TTC549 (cell line): ENCODE results near the gene TGFBI.
"Not testable (repeated sequence)": the region's sequence is repeated elsewhere in the genome, so short reads cannot be mapped to it uniquely, and the experiment has no call there.

Experiments
- FAIRE-seq: peaks from 2 replicates; lab custom pipeline; 2012; peaks lifted over from hg19 to GRCh38; lab: Jason Lieb, UNC

Gene TGFBI

DNA sequence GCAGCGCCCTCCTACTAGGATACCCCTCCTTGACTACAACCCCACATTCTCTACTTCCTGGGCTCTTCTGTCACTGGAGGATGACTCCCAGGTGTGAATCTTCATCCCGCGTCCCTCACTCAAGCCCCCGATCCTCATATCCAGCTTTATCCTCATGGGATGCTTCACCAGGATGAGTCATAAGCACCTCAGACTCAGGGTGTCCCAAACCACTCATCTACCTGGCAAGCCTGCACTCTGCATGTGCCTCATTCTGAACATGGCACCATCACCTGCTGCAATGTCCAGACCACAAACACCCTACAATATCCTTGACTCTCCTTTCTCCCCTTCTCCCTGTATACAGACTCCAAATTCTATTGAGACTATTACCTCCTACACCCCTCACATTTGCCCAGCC lies 1.5 kb upstream of the TGFBI start:
- FAIRE-seq = no peak

DNA sequence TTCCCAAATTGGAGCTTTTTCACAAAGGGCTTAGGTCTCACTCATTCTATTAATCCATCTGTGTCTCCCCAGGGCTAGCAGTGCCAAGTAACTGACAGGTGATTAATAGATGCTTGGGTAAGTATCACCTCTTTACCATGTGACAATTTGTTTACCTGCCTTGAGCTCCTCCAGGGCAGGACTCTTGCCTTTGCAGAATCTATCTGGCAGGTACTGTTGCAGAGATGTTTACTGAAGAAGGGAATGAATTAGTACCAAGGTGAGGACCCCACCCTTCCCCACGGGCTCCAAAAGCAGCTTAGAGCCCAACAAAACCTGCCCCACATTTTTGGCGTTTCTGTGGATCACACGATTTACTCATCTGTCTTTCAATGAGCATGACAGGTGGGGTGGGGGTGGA lies 698 bp upstream of the TGFBI start:
- no peak for FAIRE-seq

DNA sequence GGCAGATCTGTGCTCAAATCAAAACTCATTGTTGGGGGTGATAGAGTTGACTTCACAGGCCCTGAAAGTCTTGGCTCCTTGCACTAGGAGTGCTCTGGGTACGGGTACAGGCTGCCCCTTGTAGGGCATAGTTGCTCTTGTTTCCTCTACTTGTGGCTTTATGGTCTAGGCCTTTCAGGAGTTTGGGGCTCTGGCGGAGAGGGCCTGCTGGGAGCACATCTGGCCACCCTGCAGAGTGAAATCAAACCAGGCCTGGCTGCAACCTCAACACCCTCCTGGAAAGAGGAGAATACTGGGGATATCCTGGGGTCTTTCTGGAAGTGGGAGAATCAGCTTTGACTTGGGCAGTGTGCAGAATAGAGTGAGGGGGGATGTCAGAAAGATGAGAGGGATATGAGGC lies 1.5 kb downstream of the TGFBI start:
- no peak for FAIRE-seq

DNA sequence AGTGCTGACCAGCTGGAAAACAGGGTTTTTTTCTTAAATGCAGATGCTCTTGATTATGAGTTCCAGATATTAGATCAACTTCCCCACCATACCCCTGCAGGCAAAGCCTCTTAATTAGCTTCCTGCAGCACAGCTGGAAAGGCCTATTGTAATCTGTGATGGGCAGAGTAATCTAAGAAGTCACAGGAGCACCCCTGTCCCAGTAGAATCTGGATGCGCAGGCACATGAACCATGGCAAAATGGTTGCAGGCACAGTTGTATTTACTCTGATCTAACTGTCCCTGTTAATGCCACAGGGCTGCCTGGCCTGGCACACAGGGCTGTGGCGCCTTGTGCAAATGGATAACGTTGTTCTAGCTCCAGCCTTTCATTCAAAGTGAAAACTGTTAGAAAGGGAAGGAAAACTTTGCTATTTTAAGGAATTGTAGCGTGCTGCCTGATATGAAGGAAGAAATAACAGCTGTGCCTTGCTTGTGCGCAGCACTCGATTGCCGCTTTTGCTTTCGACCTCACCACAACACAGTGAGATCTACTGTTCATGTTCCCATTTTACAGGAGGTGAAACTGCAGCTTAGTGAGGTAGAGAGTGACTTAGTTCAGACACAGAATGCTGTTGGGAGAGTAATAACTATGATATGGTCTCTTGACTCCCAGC lies 2.3 kb downstream of the TGFBI start:
- FAIRE-seq = no peak

DNA sequence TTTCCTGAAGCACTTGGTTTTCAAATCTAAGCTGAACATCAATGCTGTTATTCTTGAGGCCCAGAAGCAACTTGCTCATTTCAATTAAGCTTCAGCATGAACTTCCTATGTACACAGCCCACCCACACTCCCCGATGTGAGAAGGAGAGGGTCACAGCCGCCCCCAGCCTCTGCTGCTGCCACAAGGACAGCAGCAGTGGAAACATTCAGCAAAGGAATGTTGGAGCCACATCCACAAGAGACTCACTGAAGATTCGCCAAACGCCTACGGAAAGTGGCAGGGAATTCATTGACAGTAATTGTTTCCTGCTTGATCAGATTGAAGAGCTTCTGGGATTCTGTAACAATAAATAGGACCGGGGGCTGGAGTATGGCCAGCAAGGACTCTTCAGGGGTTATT lies 2.9 kb downstream of the TGFBI start:
- no peak for FAIRE-seq

DNA sequence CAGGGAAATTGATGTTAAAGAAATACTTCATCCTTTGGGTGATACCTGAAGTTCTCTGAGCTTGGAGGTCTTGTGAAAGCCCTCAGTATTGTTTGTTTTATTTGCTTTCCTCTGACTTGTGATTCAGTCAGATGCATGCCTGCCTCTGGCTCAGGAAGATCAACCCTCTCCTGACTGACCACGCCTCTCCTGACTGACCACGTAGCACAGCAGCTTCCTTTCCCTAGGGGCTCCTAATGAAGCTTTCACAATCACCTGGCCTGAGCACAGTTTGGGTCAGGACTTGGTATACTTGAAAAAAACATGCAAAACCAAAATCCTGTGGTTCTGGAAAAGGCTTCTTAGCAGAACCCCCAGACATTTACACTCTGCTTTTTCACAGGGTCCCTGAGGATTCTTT lies 3.8 kb downstream of the TGFBI start:
- FAIRE-seq = no peak

DNA sequence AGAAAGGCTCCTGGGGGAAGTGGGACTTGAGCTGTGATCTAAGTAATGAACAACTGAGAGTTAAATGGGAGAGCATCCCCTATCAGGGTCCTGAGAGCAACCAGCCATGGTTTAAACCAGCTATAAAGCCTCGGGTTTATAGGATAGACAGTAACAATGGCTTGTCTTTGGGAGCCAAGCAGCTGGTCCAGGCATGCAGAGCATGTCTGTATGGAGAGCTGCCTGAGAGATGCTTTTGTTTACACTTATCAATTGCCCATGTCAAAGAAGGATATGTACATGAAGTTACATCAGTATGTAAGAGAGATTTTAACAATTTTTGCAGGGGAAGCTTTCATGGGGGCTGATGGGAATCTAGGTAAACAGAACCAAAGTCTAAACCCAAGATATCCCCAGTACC lies 4.4 kb downstream of the TGFBI start:
- no peak for FAIRE-seq

DNA sequence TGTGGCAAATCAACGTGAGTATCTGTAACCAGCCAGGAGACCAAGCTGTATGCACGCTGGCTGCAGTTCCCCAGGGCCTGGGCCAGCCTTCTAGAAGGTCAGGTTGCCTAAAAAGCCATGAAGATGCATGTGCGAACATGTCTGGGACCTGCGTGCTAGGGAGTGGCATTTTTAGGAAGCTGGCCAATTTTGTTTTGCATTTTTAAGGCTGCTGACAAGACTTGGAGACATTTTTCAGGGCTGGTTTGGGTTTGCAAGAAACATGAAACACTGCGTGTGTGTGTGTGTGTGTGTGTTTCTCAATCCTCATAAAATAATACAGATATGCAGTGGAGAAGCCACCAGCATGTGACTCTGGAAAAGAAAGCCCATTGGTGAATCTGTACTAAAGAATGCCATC lies 5.1 kb downstream of the TGFBI start:
- no peak for FAIRE-seq

DNA sequence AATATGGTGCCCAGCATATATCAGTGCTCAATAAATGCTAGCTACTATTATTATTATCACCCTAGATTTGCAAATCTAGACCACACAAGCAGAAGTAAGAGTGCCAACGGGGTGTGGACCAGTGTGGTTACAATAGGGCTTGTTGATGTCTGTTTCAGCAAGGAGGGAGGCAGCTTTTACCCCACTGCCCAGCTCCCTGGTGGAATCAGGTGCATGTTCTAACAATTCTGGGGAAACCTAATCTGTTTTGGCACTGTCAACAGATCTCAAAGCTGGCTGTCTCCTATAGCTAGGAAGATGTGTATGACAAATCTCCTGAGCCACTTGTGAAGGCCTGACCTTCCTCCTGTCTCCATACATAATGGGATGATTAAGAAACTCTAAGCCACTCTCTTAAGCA lies 5.7 kb downstream of the TGFBI start:
- FAIRE-seq = no peak

DNA sequence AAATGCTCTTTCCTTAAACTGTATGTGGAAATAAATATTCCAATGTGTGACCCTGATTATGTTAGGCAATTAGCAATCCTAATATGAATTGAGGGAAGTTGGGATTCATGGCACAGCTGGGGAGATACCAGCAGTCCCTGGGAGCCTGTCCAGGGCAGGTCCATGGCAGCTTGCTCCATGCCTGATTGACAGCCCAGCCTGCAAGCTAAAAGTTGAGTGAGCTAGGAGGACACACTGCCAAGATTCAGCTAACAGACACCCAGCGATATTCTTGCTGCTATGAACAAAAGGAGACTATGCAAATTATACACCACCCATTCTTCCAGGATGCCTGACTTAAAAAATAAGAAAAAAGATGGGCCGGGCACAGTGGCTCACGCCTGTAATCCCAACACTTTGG lies 6.2 kb downstream of the TGFBI start:
- FAIRE-seq = no peak

DNA sequence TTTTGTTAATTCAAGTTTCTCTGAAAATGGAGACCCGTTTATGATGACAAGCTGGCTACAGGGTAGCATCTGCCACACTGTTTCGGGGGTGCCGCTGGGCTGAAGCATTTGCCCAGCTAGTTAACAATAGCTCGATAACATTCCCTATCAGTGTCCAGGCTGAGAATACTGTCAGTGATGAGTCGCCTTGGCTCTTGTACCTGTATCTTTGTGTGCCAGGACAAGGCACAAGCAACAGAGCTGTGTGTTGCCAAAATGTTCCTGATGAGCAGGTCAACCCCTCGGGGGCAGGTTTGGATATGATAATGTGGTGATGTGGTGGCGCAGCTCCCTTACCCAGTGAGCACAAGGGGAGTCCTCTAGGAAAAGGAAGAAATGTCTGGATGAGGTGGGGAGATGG lies 7.0 kb downstream of the TGFBI start:
- FAIRE-seq = no peak

DNA sequence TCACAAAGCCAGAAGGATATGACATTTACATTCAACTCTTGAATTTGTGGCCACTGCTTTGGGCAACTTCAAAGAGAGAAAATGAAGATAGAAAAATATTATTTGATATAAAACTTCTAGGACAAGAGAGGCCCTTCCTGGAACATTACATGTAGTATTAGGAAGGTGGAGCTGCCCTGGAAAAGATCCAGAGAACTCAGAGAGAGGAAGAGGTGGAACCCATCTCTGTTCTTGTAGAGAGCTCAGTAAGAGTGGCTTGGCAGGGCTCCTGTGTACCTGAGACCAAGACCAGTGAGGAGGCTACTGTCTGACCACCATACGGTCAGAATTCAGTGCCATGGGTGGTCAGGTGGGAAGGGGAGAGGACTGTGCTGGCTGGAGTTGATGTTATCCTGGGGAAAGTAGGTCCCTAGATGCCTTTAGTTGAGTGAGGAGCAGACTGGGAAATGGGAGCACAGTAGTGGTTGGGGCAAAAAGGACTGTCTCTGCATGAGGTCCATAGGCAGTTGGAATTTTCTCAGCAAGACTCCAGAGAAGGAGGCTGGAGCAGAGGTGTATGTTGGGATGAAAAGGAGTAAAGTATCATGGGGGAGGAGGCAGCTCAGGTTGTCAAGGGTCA lies 7.6 kb downstream of the TGFBI start:
- no peak for FAIRE-seq

DNA sequence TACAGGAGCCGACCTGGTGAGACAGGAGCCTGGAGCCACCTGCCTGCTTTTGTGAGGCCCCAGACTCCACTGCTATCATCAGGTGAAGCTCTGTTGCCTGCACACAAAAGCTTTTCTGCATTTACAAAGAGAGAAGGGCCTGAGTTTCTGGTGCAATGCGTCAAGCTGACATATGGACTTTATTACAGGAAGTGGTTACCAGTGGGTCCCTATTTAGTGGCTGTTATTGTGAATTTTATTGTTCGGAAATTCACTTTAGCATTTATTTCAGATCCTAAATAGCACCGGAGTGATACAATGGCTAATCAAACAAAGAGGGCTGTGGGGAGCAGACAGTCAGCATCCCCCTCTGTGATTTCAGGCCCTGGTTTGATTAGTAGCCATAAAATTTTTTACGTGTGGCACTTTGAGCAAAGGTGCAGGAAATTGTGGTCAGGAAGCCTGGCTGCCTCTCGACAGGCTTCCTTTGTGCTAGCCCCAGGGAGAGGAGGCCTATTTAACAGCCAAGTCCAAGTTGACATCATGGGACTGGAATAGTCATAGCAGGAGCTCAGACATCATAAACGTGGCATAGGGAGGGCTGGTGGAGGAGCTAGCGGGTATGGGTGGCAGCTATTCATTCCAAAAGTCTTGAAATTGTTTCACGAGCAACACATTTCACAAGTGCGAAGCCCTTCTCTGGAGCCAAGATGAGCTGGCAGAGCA lies 8.4 kb downstream of the TGFBI start:
- no peak for FAIRE-seq

DNA sequence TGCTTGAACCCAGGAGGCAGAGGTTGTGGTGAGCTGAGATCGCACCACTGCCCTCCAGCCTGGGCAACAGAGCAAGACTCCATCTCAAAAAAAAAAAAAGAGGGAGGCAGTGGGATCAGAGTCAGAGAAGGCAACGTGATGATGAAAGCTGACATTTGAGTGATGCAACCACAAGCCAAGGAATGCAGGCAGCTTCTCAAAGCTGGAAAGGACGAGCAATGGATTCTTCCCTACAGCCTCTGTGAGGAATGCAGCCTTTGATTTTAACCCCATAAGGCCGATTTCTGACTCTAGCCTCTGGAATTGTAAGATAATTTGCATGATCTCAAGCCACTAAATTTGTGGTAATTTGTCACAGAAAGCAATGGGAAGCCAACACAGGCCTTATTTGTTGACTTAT lies 9.8 kb downstream of the TGFBI start:
- FAIRE-seq = no peak

DNA sequence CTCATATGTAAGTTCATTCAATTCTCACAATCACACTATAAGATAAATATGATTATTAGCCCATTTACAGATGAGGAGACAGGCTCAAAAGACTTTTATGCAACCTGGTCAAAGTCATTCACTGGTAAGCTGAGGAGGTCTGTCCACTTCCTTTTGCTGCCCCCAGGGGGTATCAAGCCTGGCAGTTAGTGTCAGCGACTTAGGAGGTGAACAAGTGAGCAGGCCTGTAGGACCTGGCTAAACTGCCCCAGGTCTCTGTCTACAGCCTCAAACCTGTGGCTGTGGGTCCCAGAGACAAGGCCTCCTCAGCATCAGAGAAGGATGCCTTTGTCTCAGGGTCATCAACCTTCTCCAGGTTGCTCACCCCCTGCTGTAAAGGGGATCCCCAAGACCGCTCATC lies 10.4 kb downstream of the TGFBI start:
- no peak for FAIRE-seq

DNA sequence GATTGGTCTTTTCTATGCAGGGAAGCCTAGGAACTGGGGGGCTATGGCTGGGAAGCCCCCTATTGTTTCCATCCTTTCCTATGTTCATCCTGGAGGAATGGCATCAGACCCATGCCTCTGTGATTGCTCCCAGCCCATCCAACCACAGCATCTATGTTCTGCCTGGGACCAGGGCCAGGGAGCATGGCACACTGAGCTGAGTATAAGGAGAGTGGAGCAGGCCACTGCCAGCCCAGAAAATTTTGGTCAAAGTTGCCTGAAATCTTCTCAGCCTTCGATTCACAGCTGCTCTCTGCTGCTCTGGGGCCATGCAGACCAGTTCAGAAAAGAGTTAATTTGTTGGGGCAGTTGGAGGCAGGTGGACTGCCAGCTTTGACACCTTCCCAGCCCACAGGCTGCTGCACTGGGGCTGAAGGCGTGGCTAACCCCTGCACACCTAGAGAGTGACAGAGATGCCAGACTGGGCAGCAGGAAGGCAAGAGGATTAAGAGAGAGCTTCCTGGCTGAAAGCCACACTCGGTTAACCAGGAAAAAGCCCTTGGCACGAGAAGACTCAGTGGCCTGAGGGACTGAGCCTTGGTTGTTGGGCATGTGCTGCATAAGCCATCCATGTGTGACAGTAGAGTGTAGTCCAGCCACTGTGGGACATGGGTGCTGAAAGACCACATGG lies 12.1 kb downstream of the TGFBI start:
- no peak for FAIRE-seq

DNA sequence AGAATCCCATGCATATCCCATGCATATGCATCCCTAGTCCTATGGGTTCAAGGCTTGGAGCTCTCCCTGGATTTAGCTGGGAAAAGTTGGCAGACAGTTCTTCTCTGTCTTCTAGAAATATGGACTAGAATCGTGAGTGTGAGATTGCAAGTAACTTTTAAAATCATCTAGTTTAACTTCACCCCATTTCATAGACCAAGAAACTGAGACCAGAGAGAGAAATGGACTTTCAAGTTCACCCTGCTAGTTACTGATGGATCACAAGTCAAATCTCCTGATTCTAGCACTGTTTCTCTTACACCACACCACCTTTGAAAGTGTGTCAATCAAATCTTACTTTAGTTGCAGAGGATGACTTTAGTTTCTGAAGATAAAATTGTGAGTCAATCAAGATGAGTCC lies 13.4 kb downstream of the TGFBI start:
- FAIRE-seq = no peak

DNA sequence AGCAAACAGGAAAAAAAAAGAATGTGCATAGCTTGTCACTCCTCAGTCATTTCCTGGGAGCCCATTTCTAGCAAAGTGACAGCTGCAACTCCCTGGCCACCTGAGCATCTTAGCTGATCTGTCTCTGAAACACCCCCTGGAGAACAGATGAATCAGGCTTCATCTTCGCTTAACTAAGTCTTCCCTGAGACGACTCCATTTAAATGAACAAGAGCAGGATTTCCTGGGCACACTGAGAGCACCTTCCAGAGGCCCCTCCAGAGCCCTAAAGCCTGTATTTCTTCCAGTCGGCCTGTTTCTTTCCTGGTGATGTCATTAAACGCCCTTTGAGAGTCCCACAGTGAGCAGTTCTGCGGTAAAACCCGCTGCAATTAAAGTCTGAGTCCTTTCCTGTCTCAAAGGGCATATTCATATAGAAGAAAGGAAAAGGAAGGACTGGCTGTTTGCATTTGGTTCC lies 13.9 kb downstream of the TGFBI start:
- FAIRE-seq = no peak

DNA sequence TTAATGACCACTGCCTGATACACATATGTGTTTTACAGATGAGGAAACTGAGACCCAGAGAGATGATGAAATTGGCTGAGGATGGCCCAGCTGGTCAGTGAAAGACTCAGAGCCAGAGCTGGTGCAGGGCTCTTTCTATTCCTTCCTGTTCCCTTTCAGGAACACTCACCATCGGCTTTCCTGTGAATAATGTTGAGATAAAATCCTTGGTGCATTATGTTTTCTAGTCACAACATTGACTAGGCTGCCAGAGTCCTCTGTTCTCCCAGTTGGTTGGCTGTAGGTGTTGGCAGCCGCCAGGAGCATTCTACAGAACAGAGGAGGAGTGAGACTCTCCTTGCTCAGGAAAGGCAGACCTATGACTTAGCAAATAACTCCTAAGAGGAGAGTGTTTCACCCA lies 14.8 kb downstream of the TGFBI start:
- FAIRE-seq = no peak

DNA sequence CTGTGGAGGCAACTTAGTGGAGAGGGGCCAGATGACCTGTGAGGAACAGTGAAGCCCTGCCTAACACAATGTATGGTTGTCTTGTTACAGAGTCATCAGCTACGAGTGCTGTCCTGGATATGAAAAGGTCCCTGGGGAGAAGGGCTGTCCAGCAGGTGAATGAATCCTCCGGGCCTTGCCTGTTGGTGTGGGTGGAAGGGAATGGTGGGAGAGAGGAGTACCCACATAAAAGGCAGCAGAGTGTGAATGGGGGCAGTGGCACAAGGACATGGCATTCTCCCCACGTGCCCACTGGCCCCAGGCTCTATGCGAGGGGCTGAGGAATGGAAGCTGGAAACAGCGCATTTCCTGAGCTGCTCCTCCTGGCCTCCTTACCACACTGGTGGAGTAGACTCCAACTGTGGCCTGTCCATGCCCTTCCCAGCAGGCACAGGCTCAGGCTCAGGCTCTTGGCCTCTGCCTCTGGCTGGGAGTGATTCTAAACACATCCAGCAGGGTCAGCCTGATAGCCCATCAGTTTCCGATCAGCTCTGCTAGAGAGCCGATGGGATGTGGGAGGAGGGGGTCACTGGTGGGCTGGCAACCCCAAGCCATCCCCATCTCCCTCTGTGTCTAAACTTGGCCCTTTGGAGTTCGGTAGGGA lies 15.3 kb downstream of the TGFBI start:
- FAIRE-seq = no peak

DNA sequence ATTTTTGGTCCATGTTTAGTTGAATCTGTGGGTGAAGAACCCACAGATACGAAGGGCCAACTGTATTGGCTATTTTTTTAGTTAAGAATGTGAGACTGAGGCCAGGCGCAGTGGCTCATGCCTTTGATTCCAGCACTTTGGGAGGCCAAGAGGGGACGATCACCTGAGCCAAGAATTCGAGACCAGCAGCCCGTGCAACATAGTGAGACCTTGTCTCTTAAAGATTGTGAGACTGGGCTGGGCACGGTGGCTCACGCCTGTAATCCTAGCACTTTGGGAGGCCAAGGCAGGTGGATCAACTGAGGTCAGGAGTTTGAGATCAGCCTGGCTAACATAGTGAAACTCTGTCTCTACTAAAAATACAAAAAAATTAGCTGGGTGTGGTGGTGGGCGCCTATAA lies 16.2 kb downstream of the TGFBI start:
- FAIRE-seq = not testable (repeated sequence)

DNA sequence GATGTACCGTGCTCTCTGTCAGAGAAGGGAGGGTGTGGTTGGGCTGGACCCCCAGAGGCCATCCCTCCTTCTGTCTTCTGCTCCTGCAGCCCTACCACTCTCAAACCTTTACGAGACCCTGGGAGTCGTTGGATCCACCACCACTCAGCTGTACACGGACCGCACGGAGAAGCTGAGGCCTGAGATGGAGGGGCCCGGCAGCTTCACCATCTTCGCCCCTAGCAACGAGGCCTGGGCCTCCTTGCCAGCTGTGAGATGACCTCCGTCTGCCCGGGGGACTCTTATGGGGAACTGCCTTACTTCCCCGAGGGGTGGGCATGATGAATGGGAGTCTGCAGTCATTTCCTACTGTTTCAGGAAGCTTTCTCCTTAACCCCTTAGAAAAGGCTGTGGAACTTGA lies 17.5 kb downstream of the TGFBI start:
- no peak for FAIRE-seq

DNA sequence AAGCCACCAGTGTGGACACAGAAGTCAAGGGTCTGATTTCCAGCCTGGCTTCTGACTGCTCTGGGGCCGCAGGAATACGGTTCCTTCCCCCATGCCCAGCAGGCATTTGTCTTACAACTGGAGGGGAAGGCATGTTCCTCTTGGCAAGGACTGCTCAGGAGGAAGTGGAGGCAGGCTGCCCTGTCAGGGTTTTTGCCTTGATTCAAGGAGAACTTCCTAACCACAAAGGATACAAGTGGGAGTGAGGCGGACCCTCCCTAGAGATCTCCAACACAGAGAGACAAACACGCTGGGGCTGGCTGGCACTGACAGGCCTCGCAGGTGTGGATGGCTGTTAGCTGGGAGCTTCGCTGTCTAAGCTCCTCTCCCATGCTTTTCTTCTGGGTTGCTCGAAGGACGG lies 19.1 kb downstream of the TGFBI start:
- FAIRE-seq = no peak
